GM18873 (cell line): ENCODE measurements around the gene ADISSP.

ENCODE experiments used
- ATAC-seq: cut with Tn5 transposase; IDR thresholded peaks from one replicate; pipeline ENCODE4 v1.9.1; 2021; ENCODE audit warnings: mild to moderate bottlenecking, moderate library complexity, moderate number of reproducible peaks; ENCODE audit not compliant: unreplicated experiment, low FRiP score

The ADISSP gene

GRCh38 chr20:3740615-3741301 is 26.8 kb downstream of the ADISSP start:
- ATAC-seq, result no peak

- ATAC-seq, result no peak
Observed at GRCh38 chr20:3739926-3740451, 27.6 kb downstream of the ADISSP start.

- no peak for ATAC-seq
Observed at GRCh38 chr20:3739054-3739925, 28.3 kb downstream of the ADISSP start.

GRCh38 chr20:3738111-3739053 is 29.2 kb downstream of the ADISSP start:
- ATAC-seq, result no peak

- ATAC-seq, result no peak
Observed at GRCh38 chr20:3735768-3736167, 31.8 kb downstream of the ADISSP start.

- no peak for ATAC-seq
Observed at GRCh38 chr20:3734111-3734843, 33.3 kb downstream of the ADISSP start.

- no peak for ATAC-seq
Observed at GRCh38 chr20:3733119-3733995, 34.2 kb downstream of the ADISSP start.

GRCh38 chr20:3732327-3733118 is 35.0 kb downstream of the ADISSP start, which contains the start of gene HSPA12B:
TSS of gene HSPA12B (plus strand) at chr20:3732685. CDS start at chr20:3738675, 5,990 bp downstream.
- ATAC-seq, result no peak

GRCh38 chr20:3731944-3732326 is 35.6 kb downstream of the ADISSP start:
- ATAC-seq, result no peak

- ATAC-seq, result no peak
Observed at GRCh38 chr20:3730803-3731672, 36.5 kb downstream of the ADISSP start.

GRCh38 chr20:3729811-3730540 is 37.6 kb downstream of the ADISSP start:
- ATAC-seq, result no peak

- no peak for ATAC-seq
Observed at GRCh38 chr20:3729378-3729777, 38.2 kb downstream of the ADISSP start.

GRCh38 chr20:3728876-3729275 is 38.7 kb downstream of the ADISSP start:
- no peak for ATAC-seq

- ATAC-seq, result no peak
Observed at GRCh38 chr20:3728354-3728753, 39.2 kb downstream of the ADISSP start.

- ATAC-seq, result no peak
Observed at GRCh38 chr20:3727401-3728021, 40.0 kb downstream of the ADISSP start.

- no peak for ATAC-seq
Observed at GRCh38 chr20:3724356-3724755, 43.2 kb downstream of the ADISSP start.
